ENCODE data around the gene HIRA.

DNA sequence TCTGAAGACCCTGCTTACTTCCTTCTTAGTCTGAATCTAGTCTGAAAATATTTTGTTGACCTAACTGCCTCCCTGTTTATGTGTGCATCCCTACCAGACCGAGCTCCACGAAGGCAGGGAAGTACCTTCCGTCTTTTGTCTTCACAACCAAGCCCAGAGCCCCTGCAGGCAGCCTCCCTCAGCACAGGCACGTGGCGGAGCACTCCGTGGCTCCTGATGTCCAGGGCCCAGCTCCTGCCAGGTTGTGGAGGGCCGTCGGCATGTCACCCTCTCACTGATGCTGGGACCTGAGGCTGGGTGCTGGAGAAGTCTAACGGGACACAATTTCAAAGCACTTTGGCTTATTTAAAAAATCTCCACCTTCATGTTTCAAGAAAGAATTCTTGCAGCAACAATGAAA lies 80.6 kb downstream of the HIRA start:
- TF ChIP-seq POLR2AphosphoS5 (IDR thresholded peaks at IDR 0.05; ENCODE audit: low read depth), result no peak
- TF ChIP-seq EZH2 (IDR thresholded peaks at IDR 0.05; ENCODE audit: low read depth, unreplicated experiment), result no peak
- TF ChIP-seq, protein P1, sequence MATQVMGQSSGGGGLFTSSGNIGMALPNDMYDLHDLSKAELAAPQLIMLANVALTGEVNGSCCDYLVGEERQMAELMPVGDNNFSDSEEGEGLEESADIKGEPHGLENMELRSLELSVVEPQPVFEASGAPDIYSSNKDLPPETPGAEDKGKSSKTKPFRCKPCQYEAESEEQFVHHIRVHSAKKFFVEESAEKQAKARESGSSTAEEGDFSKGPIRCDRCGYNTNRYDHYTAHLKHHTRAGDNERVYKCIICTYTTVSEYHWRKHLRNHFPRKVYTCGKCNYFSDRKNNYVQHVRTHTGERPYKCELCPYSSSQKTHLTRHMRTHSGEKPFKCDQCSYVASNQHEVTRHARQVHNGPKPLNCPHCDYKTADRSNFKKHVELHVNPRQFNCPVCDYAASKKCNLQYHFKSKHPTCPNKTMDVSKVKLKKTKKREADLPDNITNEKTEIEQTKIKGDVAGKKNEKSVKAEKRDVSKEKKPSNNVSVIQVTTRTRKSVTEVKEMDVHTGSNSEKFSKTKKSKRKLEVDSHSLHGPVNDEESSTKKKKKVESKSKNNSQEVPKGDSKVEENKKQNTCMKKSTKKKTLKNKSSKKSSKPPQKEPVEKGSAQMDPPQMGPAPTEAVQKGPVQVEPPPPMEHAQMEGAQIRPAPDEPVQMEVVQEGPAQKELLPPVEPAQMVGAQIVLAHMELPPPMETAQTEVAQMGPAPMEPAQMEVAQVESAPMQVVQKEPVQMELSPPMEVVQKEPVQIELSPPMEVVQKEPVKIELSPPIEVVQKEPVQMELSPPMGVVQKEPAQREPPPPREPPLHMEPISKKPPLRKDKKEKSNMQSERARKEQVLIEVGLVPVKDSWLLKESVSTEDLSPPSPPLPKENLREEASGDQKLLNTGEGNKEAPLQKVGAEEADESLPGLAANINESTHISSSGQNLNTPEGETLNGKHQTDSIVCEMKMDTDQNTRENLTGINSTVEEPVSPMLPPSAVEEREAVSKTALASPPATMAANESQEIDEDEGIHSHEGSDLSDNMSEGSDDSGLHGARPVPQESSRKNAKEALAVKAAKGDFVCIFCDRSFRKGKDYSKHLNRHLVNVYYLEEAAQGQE (IDR thresholded peaks at IDR 0.05; ENCODE audit: unreplicated experiment), result no peak
